Psoas muscle (tissue), 8 donors: Measurements from ENCODE around the gene IL17C. TPM values are rescaled to one million over a fixed set of nuclear protein-coding genes. Genes with fewer than 3 reads are reported as not detected.

Experiments
- ATAC-seq, 4 donors: fragments of 200-7000 bp; cut with Tn5 transposase; one replicate each; pipeline ENCODE4 v1.9.1; 2020; ENCODE audit warnings: moderate library complexity in 3 of 4, mild to moderate bottlenecking in 2 of 4
- DNase-seq, 2 donors: peaks; one replicate each; pipeline ENCODE4 v3.0.0-alpha.2; 2020
- H3K27ac ChIP-seq: fragments of 200-600 bp; one replicate; pipeline ENCODE4 v1.8.0; 2022
- H3K27me3 ChIP-seq, 3 donors: fragments of 200-600 bp in 1 of 3; one replicate each; pipeline versions ENCODE4 v1.6.1 to v1.8.0; 2013 to 2022; ENCODE audit warnings: low read length in 2 of 3, mild to moderate bottlenecking in 2 of 3, moderate library complexity in 1 of 3; ENCODE audit not compliant: insufficient read depth in 3 of 3
- H3K36me3 ChIP-seq, 2 donors: fragments of 200-600 bp in 1 of 2; one replicate each; pipeline versions ENCODE4 v1.6.1 to v1.8.0; 2013 to 2022; ENCODE audit warnings: low read depth in 1 of 2, mild to moderate bottlenecking in 1 of 2, moderate library complexity in 1 of 2; ENCODE audit not compliant: insufficient read depth in 1 of 2
- H3K4me1 ChIP-seq: fragments of 200-600 bp; one replicate; pipeline ENCODE4 v1.8.0; 2022
- H3K4me3 ChIP-seq: fragments of 200-600 bp; one replicate; pipeline ENCODE4 v1.8.0; 2022; ENCODE audit warnings: mild to moderate bottlenecking
- H3K9me3 ChIP-seq: fragments of 200-600 bp; one replicate; pipeline ENCODE4 v1.8.0; 2022
- CTCF ChIP-seq: fragments of 200-600 bp; IDR thresholded peaks from one replicate; pipeline ENCODE4 v1.8.0; 2022; ENCODE audit warnings: antibody characterized with exemption
- WGBS, 3 donors: extraction: QIAGEN DNeasy Blood & Tissue Kit; methylation state at CpG; one replicate each; pipeline versions ENCODE4 v1.1.6 to v1.1.7; 2013; 5-methylcytosine and 5-hydroxymethylcytosine counted together
- intact Hi-C, 2 donors: fragments of 100-400 bp; cut with DNase I; formaldehyde crosslinking; loops; one replicate each; pipeline versions ENCODE4 v1.11.0 to v1.14.2; 2022
- polyA plus RNA-seq, 3 donors: library from polyadenylated mRNA; stranded (reverse); fragments of 200-250 nt; gene quantifications; one replicate each; pipeline ENCODE4 v1.2.3, GENCODE V29; 2013
- total RNA-seq, 4 donors: library from RNA; stranded (reverse); fragmentation: NEBNext Ultra II Directional in 2 of 4; extraction: Animal tissue kit (Norgen Biotek cat#: 25700) in 2 of 4; gene quantifications; one replicate each; pipeline versions ENCODE4 v1.2.1 to v1.2.4, GENCODE V29; 2021 to 2023
- donor health status: healthy with polysubstance abuse.
- donor health status: DM: no; HTN: no; CAD: no; lungs with moderate emphysema.
- donor health status: Bipolar disorder and iron deficiency.
- donor health status: healthy.
- donor health status: DM: yes; HTN: yes; CAD: no.
- donor health status: DM: no; HTN: no; CAD: no.
- donor health status: DM: no; HTN: no; CAD: no.
- donor health status: DM: yes; HTN: yes; CAD: no.

IL17C gene
- total and polyA plus RNA-seq, 7 donors: not detected

DNA sequence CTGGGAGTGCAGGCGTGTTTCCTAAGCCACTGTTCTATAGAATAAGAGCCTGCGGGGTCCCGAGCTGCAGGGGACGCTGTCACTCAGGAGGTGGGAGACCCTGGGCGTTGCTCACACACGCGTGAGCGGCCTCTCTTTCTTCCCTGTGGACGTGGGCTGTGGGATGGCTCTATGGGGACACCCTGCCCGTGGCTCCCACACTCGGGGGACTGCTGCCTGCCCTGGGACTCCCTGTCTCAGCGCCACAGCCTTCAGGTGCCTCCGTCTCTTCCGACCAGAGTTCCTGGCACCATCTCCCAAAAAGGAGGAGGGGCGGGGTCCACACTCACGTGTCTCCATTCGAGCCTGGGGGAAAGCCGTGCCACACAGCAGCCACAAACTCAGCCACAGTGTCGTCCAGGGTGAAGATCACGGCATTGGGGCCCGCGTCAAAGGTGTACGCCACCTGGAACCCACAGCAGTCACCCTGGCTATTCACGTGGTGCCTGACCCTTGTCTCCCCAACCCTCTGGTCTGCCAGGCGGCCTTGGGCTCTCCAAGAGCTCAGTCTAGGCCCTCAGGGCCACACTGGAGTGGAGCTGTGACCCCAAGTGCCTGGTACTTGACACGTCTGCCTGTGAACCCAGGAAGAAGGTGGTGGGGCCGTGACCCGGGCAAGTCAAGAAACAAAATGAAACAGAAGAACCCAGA lies 16.1 kb downstream of the IL17C start:
- H3K9me3 ChIP-seq: no peaks in the 10 kb centered on the region
- peaks cover 11% of the 10 kb centered on the region for H3K4me1 ChIP-seq
- intact Hi-C loops: no loop called here
- no peak overlapping the region for H3K27ac ChIP-seq
- no peak overlapping the region for H3K4me3 ChIP-seq
- no peak for ATAC-seq
- no peak for DNase-seq
- no peak for TF ChIP-seq CTCF
- peaks cover 0 to 33% of the 10 kb centered on the region in 2 donors for H3K36me3 ChIP-seq
- WGBS, 3 donors: 89 to 93% (median 91%) methylated on average over 26 to 28 of the region's 28 CpGs
- no peaks in the 10 kb centered on the region for H3K27me3 ChIP-seq

GRCh38 chr16:88655053-88655732 lies 16.8 kb downstream of the IL17C start:
- WGBS, 3 donors: 94 to 97% (median 96%) methylated on average over 49 to 50 of the region's 50 CpGs
- peaks cover 11% of the 10 kb centered on the region for H3K4me1 ChIP-seq
- no peaks in the 10 kb centered on the region for H3K27me3 ChIP-seq
- no peak overlapping the region for H3K4me3 ChIP-seq
- peaks cover 0 to 33% of the 10 kb centered on the region in 2 donors for H3K36me3 ChIP-seq
- no peak overlapping the region for H3K27ac ChIP-seq
- ATAC-seq (no peak), DNase-seq (no peak)
- intact Hi-C loops: no loop called here
- TF ChIP-seq CTCF: no peak
- no peaks in the 10 kb centered on the region for H3K9me3 ChIP-seq

DNA sequence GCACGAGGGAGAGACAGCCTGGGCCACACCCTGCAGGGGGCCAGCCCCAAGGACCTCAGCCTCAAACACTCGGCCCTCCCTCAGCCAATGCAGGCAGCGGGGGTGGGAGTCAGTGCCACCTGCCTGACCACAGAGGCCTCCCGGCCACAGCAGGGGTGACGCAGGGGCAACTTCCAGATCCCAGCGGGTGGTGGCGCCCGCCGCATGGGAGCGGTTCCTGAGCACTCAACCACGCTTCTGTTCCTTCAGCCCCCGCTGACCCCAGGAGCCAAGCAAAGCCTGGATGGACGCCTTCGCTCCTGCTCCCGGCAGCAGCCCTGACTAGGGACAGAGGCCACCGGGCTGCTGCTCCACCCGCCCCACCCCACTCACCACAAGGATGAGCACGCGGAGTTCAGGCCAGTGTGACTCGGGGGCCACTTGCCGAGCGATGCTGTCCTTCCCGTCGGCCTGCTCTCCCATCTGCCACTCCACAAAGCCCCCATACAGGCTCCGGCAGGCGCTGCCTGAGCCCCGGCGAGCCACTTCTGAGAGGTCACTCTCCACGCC lies 17.4 kb downstream of the IL17C start:
- peaks cover 9% of the 10 kb centered on the region for H3K4me1 ChIP-seq
- H3K9me3 ChIP-seq: no peaks in the 10 kb centered on the region
- H3K27me3 ChIP-seq: no peaks in the 10 kb centered on the region
- WGBS, 3 donors: 91 to 94% (median 92%) methylated on average over 29 of the region's 29 CpGs
- intact Hi-C loops: no loop called here
- DNase-seq (no peak), ATAC-seq (no peak)
- peaks cover 0 to 33% of the 10 kb centered on the region in 2 donors for H3K36me3 ChIP-seq
- H3K27ac ChIP-seq: no peak overlapping the region
- no peak for TF ChIP-seq CTCF
- H3K4me3 ChIP-seq: no peak overlapping the region

DNA sequence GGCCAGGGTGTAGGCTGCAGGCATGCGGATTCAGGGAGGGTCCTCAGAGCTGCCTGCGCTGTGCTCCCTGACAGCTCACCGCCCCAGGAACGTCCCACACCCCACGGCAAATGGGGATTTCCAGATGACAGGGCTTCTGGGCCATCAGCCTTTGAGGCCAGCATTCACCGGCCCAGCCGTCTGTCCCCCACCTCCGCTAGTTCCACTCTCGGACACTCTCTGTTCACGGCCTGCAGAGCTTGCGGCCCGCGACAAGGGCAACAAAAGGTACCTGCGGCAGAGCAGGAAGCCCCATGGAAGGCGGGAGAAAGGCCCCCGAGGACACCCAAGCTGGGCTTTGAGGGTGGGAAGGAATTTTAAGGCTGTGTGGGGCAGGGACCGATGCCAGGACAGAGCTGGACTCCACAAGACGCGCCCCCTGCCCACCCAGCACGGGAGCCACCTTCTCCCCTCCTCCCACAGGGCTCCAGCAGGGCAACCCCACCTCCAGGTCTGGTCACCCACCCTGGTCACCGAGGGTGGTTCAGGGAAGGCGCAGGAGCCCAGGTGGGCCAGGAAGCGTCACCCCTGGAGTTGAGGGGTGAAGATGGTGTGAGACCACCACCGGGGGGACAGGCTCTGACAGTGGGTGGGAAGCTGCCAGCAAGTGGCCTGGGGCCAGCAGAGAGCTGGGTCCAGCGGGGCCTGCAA lies 18.1 kb downstream of the IL17C start:
- Histone ChIP-seq H3K27me3 (no peaks in the 10 kb centered on the region), H3K27ac (no peak overlapping the region), H3K4me1 (peaks cover 3% of the 10 kb centered on the region), H3K36me3 (peaks cover 0 to 33% of the 10 kb centered on the region in 2 donors), H3K9me3 (no peaks in the 10 kb centered on the region), H3K4me3 (no peak overlapping the region)
- TF ChIP-seq CTCF: no peak
- 84 to 89% (median 89%) methylated on average over 25 of the region's 25 CpGs for WGBS, 3 donors
- intact Hi-C loops: no loop called here
- ATAC-seq (no peak), DNase-seq (no peak)
